Mammary epithelial cell (primary cell): ENCODE measurements around the gene IPO7.

ENCODE experiments used
- CTCF ChIP-seq, 2 donors: IDR thresholded peaks in 1 of 2; conservative IDR thresholded peaks in 1 of 2; 2 replicates each; pipeline ENCODE4 v1.5.1; 2011 to 2012; ENCODE audit warnings: inconsistent platforms in 2 of 2, low read length in 2 of 2, mild to moderate bottlenecking in 2 of 2, control low read depth in 1 of 2, low read depth in 1 of 2; ENCODE audit not compliant: insufficient read depth in 1 of 2; ENCODE audit errors: extremely low read depth in 1 of 2
- EZH2 ChIP-seq: IDR thresholded peaks from 2 replicates; pipeline ENCODE4 v1.6.1; 2012; ENCODE audit warnings: low read length, inconsistent platforms, borderline replicate concordance

GRCh38 chr11:9461063-9461759 is 76.8 kb downstream of the IPO7 start:
- TF ChIP-seq EZH2: no peak
- no peak for TF ChIP-seq CTCF (conservative IDR thresholded peaks at IDR 0.05 in 1 of 2, IDR thresholded peaks at IDR 0.05 in 1 of 2; ENCODE audit: extremely low read depth in 1 of 2, insufficient read depth in 1 of 2, low read depth in 1 of 2, low read length in 2 of 2)
